SU-DHL-6 (cell line): ENCODE data around the gene DIO1.
"Not testable (repeated sequence)": the region's sequence is repeated elsewhere in the genome, so short reads cannot be mapped to it uniquely, and the experiment has no call there.

ENCODE experiments used
- H2AFZ ChIP-seq: fragments of 200-600 bp; sonication (generic); 2 replicates; pipeline ENCODE4 v1.6.1; 2014; ENCODE audit warnings: low read depth, mild to moderate bottlenecking, moderate library complexity, mixed read lengths, antibody characterized with exemption, low read length; ENCODE audit not compliant: severe bottlenecking
- H3F3A ChIP-seq: fragments of 200-600 bp; shearing (Covaris generic); 2 replicates; pipeline ENCODE4 v1.6.0; 2016; ENCODE audit warnings: antibody characterized with exemption, mild to moderate bottlenecking; ENCODE audit not compliant: insufficient read depth
- H3K27ac ChIP-seq: fragments of 200-600 bp; sonication (generic); 2 replicates; pipeline ENCODE4 v1.5.1; 2016; ENCODE audit warnings: low read depth, mild to moderate bottlenecking, low read length, moderate library complexity, mixed read lengths
- H3K27me3 ChIP-seq: fragments of 200-600 bp; sonication (generic), shearing (Covaris generic); 2 replicates; pipeline ENCODE4 v1.6.0; 2014; ENCODE audit warnings: mild to moderate bottlenecking, low read length
- H3K36me3 ChIP-seq: fragments of 200-600 bp; sonication (generic); 2 replicates; pipeline ENCODE4 v1.6.1; 2014; ENCODE audit warnings: mild to moderate bottlenecking, low read length, mixed read lengths
- H3K4me2 ChIP-seq: fragments of 300-600, 200-600 bp; shearing (Covaris generic), sonication (generic); 2 replicates; pipeline ENCODE4 v1.6.0; 2014; ENCODE audit warnings: low read length, low read depth, mild to moderate bottlenecking; ENCODE audit not compliant: poor library complexity, severe bottlenecking
- H3K4me3 ChIP-seq: fragments of 200-600 bp; sonication (generic); 2 replicates; pipeline ENCODE4 v1.5.1; 2014; ENCODE audit warnings: antibody characterized with exemption, low read length, mild to moderate bottlenecking, mixed read lengths; ENCODE audit not compliant: insufficient read depth, poor library complexity, severe bottlenecking
- H3K79me2 ChIP-seq: fragments of 200-600 bp; sonication (generic); 2 replicates; pipeline ENCODE4 v1.6.1; 2014; ENCODE audit warnings: mild to moderate bottlenecking, low read length, moderate library complexity; ENCODE audit not compliant: insufficient read depth
- H3K9ac ChIP-seq: fragments of 200-600 bp; sonication (generic); 2 replicates; pipeline ENCODE4 v1.7.0; 2014; ENCODE audit warnings: mild to moderate bottlenecking, low read length
- H3K9me2 ChIP-seq: fragments of 200-600 bp; sonication (generic); replicated peaks from 2 replicates; pipeline ENCODE4 v1.6.1; 2014; ENCODE audit warnings: low read length; ENCODE audit not compliant: insufficient read depth
- H3K9me3 ChIP-seq: fragments of 200-600 bp; sonication (generic); 2 replicates; pipeline ENCODE4 v1.6.1; 2014; ENCODE audit warnings: low read length, mixed read lengths; ENCODE audit not compliant: insufficient read depth
- H4K20me1 ChIP-seq: fragments of 200-600 bp; sonication (generic); 2 replicates; pipeline ENCODE4 v1.6.1; 2014; ENCODE audit warnings: low read depth, mild to moderate bottlenecking, antibody characterized with exemption, low read length, moderate library complexity, mixed read lengths
- EZH2phosphoT487 ChIP-seq: fragments of 200-600 bp; sonication (generic), shearing (Covaris generic); conservative IDR thresholded peaks from 2 replicates; pipeline ENCODE4 v1.6.1; 2018; ENCODE audit warnings: mild to moderate bottlenecking, antibody characterized with exemption, low read length, moderate library complexity, mixed read lengths
- TF ChIP-seq, protein P1 (sequence below): fragments of 200-600 bp; sonication (generic); IDR thresholded peaks from one replicate; pipeline ENCODE4 v1.5.1; 2017; ENCODE audit warnings: antibody characterized with exemption, mild to moderate bottlenecking, low read length, moderate library complexity; ENCODE audit not compliant: insufficient read depth, poor library complexity, severe bottlenecking

Gene DIO1

DNA sequence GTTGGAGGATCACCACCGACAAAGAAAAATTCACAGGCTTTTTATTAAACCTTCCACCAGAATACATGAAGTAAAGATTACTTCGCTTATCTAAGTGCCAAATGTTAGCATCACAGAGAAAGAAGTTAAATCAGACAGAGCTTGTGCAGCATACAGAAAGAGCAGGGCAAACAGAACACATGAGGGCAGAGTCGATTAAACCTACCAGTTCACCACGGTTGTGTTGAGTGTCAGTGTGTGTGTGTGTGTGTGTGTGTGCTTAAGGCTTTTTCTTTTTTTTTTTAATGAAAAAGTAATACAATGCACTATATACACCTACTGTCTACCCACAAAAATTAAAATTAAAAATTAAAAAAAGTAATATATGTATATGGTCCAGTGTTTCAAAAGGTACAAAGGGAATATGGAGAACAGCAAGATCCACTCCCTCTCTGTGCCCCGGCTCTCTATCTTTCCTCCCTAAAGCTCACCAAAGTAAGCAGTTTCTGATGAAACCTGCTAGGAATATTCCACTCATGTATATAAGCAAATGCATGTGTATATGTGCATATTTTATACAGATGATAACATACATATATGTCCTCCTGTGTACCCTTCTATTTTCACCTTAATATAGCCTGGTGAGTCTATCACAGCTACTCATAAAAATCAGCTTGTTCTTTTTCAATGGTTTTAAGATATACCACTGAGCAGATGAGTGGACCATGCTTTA lies 22.1 kb upstream of the DIO1 start:
- no peaks in the 10 kb centered on the region for H3K79me2 ChIP-seq
- H4K20me1 ChIP-seq, result no peaks in the 10 kb centered on the region
- no peak overlapping the region for H3K4me2 ChIP-seq
- TF ChIP-seq EZH2phosphoT487, result no peak
- TF ChIP-seq, protein P1, sequence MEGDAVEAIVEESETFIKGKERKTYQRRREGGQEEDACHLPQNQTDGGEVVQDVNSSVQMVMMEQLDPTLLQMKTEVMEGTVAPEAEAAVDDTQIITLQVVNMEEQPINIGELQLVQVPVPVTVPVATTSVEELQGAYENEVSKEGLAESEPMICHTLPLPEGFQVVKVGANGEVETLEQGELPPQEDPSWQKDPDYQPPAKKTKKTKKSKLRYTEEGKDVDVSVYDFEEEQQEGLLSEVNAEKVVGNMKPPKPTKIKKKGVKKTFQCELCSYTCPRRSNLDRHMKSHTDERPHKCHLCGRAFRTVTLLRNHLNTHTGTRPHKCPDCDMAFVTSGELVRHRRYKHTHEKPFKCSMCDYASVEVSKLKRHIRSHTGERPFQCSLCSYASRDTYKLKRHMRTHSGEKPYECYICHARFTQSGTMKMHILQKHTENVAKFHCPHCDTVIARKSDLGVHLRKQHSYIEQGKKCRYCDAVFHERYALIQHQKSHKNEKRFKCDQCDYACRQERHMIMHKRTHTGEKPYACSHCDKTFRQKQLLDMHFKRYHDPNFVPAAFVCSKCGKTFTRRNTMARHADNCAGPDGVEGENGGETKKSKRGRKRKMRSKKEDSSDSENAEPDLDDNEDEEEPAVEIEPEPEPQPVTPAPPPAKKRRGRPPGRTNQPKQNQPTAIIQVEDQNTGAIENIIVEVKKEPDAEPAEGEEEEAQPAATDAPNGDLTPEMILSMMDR, result no peak
- no peaks in the 10 kb centered on the region for H3K36me3 ChIP-seq
- H3K27me3 ChIP-seq, result no peaks in the 10 kb centered on the region
- H3K4me3 ChIP-seq, result no peak overlapping the region
- H3K9me2 ChIP-seq, result no peaks in the 10 kb centered on the region
- no peak overlapping the region for H2AFZ ChIP-seq
- no peak overlapping the region for H3K9ac ChIP-seq
- H3K9me3 ChIP-seq, result no peaks in the 10 kb centered on the region
- H3K27ac ChIP-seq, result no peak overlapping the region
- H3F3A ChIP-seq, result 0 out of 2 replicates have a peak, but pooled peaks cover 6% of the 10 kb centered on the region

DNA sequence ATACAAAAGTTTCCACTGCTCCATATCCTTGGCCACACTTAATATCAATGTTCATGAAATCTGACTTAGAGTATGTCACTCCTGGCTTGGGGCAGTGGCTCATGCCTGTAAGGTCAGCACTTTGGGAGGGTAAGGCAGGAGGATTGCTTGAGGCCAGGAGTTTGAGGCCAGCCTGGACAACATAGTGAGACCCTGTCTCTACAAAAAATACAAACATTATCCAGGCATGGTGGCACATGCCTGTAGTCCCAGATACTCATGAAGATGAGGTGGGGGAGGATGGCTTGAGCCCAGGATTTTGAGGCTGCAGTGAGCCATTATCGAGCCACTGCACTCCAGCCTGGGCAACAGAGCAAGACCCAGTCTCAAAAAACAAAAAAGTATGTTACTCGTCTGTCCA lies 18.8 kb upstream of the DIO1 start:
- not testable (repeated sequence) for H3K9me3 ChIP-seq, H4K20me1 ChIP-seq, H3K4me2 ChIP-seq, H3K27me3 ChIP-seq, H3F3A ChIP-seq, H3K9me2 ChIP-seq, H3K9ac ChIP-seq, H3K27ac ChIP-seq, H3K36me3 ChIP-seq, H3K79me2 ChIP-seq, H2AFZ ChIP-seq, H3K4me3 ChIP-seq

DNA sequence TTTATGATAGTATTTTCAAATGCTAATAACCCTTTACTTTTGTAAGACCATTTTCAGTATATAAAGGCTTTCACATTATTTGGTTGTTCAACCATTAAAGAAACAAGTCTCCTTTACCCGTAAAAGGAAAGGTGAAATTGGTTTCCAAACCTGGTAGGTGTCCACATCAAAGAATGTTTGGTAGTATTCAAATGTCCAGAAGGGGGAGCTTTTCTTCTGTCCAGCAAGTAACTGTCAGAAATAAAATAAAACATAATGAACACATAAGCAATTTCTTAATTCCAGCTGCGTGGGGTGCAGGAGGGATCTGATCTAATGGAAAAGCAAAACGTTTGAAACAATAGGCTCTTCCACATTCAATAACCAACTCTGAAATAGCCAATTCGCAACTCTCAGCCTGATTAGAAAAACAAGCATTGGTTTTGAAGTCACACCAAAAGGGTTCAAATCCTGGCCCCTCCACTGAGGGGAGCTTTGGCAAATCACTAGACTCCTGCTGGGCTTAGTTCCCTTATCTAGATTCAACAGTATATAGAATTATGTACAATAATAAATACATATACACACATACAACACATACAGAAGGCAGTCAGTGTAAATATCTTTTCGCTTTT lies 15.4 kb upstream of the DIO1 start:
- Histone ChIP-seq H3K9me3 (no peaks in the 10 kb centered on the region), H3K9ac (no peak overlapping the region), H3K4me2 (no peak overlapping the region), H3K27ac (no peak overlapping the region), H3K9me2 (no peaks in the 10 kb centered on the region), H3K36me3 (no peaks in the 10 kb centered on the region), H4K20me1 (no peaks in the 10 kb centered on the region), H3K79me2 (no peaks in the 10 kb centered on the region), H3K4me3 (no peak overlapping the region), H3K27me3 (no peaks in the 10 kb centered on the region), H3F3A (no peaks in the 10 kb centered on the region), H2AFZ (no peak overlapping the region)
- TF ChIP-seq EZH2phosphoT487, result no peak
- TF ChIP-seq, protein P1, result peak; percentile 56

DNA sequence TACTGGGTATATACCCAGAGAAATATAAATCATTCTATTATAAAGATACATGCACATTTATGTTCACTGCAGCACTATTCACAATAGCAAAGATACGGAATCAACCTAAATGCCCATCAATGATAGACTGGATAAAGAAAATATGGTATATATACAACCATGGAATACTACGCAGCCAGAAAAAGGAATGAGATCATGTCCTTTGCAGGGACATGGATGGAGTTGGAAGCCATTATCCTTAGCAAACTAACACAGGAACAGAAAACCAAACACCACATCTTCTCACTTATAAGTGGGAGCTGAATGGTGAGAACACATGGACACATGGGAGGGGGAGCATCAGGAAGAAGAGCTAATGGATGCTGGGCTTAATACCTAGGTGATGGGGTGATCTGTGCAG lies 12.1 kb upstream of the DIO1 start:
- H3K36me3 ChIP-seq, H2AFZ ChIP-seq, H3K9ac ChIP-seq, H3K79me2 ChIP-seq, H3K27ac ChIP-seq, H3K9me2 ChIP-seq, H3K4me3 ChIP-seq, H3K4me2 ChIP-seq, H3F3A ChIP-seq, H3K9me3 ChIP-seq, H3K27me3 ChIP-seq, H4K20me1 ChIP-seq: not testable (repeated sequence)

DNA sequence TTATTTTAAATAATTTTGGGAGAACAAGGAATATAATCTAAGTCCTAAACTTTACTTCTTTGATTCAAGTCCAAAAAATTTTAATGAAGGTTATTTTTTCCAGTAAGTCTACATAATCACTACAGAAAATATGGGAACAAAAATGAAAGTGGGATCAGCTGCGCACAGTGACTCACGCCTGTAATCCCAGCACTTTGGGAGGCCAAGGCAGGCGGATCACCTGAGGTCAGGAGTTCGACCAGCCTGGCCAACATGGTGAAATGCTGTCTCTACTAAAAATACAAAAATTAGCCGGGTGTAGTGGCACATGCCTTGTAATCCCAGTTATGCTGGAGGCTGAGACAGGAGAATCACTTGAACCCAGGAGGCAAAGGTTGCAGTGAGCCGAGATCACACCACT lies 10.4 kb upstream of the DIO1 start:
- not testable (repeated sequence) for H3K9ac ChIP-seq, H3K4me3 ChIP-seq, H3K9me3 ChIP-seq, H3K27me3 ChIP-seq, H3K27ac ChIP-seq, H3K9me2 ChIP-seq, H3F3A ChIP-seq, H4K20me1 ChIP-seq, H3K4me2 ChIP-seq, H3K36me3 ChIP-seq, H2AFZ ChIP-seq, H3K79me2 ChIP-seq
